Activated CD8-positive, alpha-beta T cell treated with anti-CD3 and anti-CD28 coated beads, Interleukin-2, amount 10 ng/mL, durations not matched to agents 7 days and 5 days (primary cell): ENCODE data around the gene PARVA. TPM values are rescaled to one million over a fixed set of nuclear protein-coding genes. Genes with fewer than 3 reads are reported as not detected.
"Not testable (repeated sequence)": the region's sequence is repeated elsewhere in the genome, so short reads cannot be mapped to it uniquely, and the experiment has no call there.

Experiments used
- ATAC-seq: fragments of 150-1000 bp; cut with Tn5 transposase; one replicate; pipeline ENCODE4 v1.10.0; 2021; ENCODE audit warnings: moderate library complexity
- CTCF ChIA-PET: fragments of 350-600 bp; sonication (Branson Sonifier 250); formaldehyde crosslinking; loops from one replicate; lab custom pipeline; 2021; ENCODE audit warnings: antibody characterized with exemption; lab: Charles Lee
- POLR2A ChIA-PET: fragments of 350-600 bp; sonication (Branson Sonifier 250); formaldehyde crosslinking; loops from one replicate; lab custom pipeline; 2021; ENCODE audit warnings: antibody characterized with exemption; lab: Charles Lee
- DNase-seq: peaks from one replicate; pipeline ENCODE4 v3.0.0-alpha.2; 2020
- H3K27ac Mint-ChIP-seq: one replicate; pipeline ENCODE4 v1.8.0; 2021; ENCODE audit warnings: mild to moderate bottlenecking, mixed read lengths
- H3K27me3 Mint-ChIP-seq: one replicate; pipeline ENCODE4 v1.8.0; 2021; ENCODE audit warnings: low read depth, mixed read lengths
- H3K36me3 Mint-ChIP-seq: one replicate; pipeline ENCODE4 v1.8.0; 2021; ENCODE audit warnings: low read depth, mixed read lengths
- H3K4me1 Mint-ChIP-seq: one replicate; pipeline ENCODE4 v1.8.0; 2021; ENCODE audit warnings: low read depth, mixed read lengths
- H3K4me3 Mint-ChIP-seq: one replicate; pipeline ENCODE4 v1.8.0; 2021; ENCODE audit warnings: mild to moderate bottlenecking, mixed read lengths
- H3K9me3 Mint-ChIP-seq: one replicate; pipeline ENCODE4 v1.8.0; 2022; ENCODE audit warnings: mixed read lengths; ENCODE audit not compliant: insufficient read depth
- total RNA-seq, 2 experiments: library from RNA; stranded (reverse); gene quantifications; one replicate each; pipeline ENCODE4 v1.2.3, GENCODE V29; 2021

PARVA gene
- total RNA-seq, 2 experiments from 2014 or later: not detected

DNA sequence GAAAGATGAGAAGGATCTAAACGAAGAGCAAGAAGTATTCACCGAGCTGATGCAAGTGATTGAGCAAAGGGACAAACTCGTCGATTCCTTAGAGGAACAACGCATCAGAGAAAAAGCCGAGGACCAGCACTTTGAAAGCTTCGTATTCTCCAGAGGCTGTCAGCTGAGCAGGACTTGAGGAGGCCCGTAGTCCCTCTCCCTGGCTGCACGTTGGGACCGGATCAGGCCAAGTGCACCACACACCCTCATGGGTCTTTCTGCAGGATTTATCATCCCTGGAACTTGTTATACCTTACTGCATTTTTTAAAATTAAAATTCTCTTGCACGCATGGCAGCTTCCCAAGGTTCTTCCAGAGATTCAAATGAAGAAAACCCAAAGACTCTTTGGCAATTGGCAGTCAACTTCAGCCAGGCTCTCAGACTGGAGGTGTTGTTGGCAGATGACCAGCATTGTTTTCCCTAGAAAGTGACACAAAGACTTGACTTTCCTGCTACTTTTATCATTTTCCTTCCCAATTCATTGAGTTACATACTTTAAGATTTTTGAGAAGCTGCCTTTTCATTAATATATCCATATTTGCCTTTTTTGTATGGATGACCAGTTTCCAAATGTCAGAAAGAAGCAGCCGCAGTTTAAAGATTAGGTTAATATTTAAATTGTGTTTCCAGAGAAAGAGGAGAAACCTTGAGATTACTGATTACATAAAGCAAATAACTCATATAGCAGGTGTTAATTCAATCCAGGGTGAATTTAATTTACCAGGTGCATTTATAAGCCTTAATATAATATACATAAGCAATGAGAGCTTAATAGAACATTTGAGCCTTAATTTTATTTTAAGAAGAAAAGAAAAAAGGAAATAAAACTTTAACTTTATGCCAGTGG, 18.8 kb upstream of the PARVA start:
- Mint-ChIP-seq H3K27ac (no peak overlapping the region), H3K9me3 (no peaks in the 10 kb centered on the region), H3K4me3 (no peak overlapping the region), H3K27me3 (no peaks in the 10 kb centered on the region), H3K4me1 (peaks cover 19% of the 10 kb centered on the region), H3K36me3 (no peaks in the 10 kb centered on the region)
- CTCF ChIA-PET: interaction anchor here (1.3 to 1.4 kb wide), 2 partner anchors 28 to 242 kb away, joined by 3 to 8 read pairs; no protein-coding TSS in a partner anchor
- DNase-seq (no peak), ATAC-seq (no peak)
- POLR2A ChIA-PET: no interaction called here

- CTCF ChIA-PET: no interaction called here
- no peak for DNase-seq
- Mint-ChIP-seq H3K9me3 (no peaks in the 10 kb centered on the region), H3K4me3 (no peak overlapping the region), H3K4me1 (peaks cover 19% of the 10 kb centered on the region), H3K36me3 (no peaks in the 10 kb centered on the region), H3K27me3 (no peaks in the 10 kb centered on the region), H3K27ac (no peak overlapping the region)
- POLR2A ChIA-PET: no interaction called here
- no peak for ATAC-seq
Observed at GRCh38 chr11:12359761-12360160, 17.6 kb upstream of the PARVA start.

GRCh38 chr11:12361682-12362081, 15.7 kb upstream of the PARVA start:
- H3K27me3 Mint-ChIP-seq: no peaks in the 10 kb centered on the region
- ChIA-PET CTCF (no interaction called here), POLR2A (no interaction called here)
- DNase-seq (no peak), ATAC-seq (no peak)
- no peak overlapping the region for H3K27ac Mint-ChIP-seq
- H3K4me3 Mint-ChIP-seq: no peak overlapping the region
- peaks cover 2% of the 10 kb centered on the region for H3K36me3 Mint-ChIP-seq
- H3K9me3 Mint-ChIP-seq: no peaks in the 10 kb centered on the region
- peaks cover 26% of the 10 kb centered on the region for H3K4me1 Mint-ChIP-seq

GRCh38 chr11:12362857-12363256, 14.5 kb upstream of the PARVA start:
- Mint-ChIP-seq H3K27ac (no peak overlapping the region), H3K4me3 (no peak overlapping the region), H3K4me1 (peaks cover 24% of the 10 kb centered on the region), H3K36me3 (peaks cover 5% of the 10 kb centered on the region), H3K9me3 (no peaks in the 10 kb centered on the region), H3K27me3 (no peaks in the 10 kb centered on the region)
- ChIA-PET CTCF (interaction anchor here (0.5 to 1.7 kb wide), 2 partner anchors 31 to 81 kb away, joined by 3 to 5 read pairs; no protein-coding TSS in a partner anchor), POLR2A (no interaction called here)
- no peak for ATAC-seq
- no peak for DNase-seq

DNA sequence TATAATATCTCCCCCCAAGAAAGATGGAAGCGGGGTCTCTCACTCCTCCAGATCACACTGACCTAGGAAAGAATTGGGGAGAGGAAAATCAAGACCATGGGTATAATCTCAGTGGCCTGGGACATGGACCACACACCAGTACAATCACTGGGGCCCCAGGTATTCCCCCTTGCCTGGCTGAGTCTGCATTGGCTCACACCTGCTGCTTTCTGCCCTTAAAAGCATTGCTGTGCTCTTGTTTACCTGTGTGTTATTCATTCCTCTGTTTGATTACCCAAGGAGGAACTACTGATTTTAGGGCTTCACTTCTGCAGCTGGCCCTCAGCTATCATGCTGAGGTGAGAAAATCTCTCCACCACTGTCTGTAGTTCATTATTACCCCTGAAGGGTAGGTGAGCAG, 14.0 kb upstream of the PARVA start:
- Mint-ChIP-seq H3K9me3 (no peaks in the 10 kb centered on the region), H3K4me3 (no peak overlapping the region), H3K27me3 (peaks cover 3% of the 10 kb centered on the region), H3K4me1 (peaks cover 22% of the 10 kb centered on the region), H3K36me3 (peaks cover 5% of the 10 kb centered on the region), H3K27ac (no peak overlapping the region)
- no peak for DNase-seq
- ChIA-PET CTCF (interaction anchor here (1.7 kb wide), 1 partner anchor 32 kb away, joined by 5 read pairs; no protein-coding TSS in a partner anchor), POLR2A (no interaction called here)
- no peak for ATAC-seq

- POLR2A ChIA-PET, ATAC-seq, H3K36me3 Mint-ChIP-seq, H3K9me3 Mint-ChIP-seq: not testable (repeated sequence)
- CTCF ChIA-PET: interaction anchor here (1.1 to 2.9 kb wide), 6 partner anchors 9 to 34 kb away, joined by 3 to 24 read pairs (median 4); no protein-coding TSS in a partner anchor
- Mint-ChIP-seq H3K27me3 (peaks cover 16% of the 10 kb centered on the region), H3K4me1 (peaks cover 22% of the 10 kb centered on the region), H3K4me3 (peak overlapping the region; percentile 22), H3K27ac (peak overlapping the region; percentile 72)
- peak; percentile 79 for DNase-seq
Observed at GRCh38 chr11:12365965-12366575, 11.3 kb upstream of the PARVA start.

DNA sequence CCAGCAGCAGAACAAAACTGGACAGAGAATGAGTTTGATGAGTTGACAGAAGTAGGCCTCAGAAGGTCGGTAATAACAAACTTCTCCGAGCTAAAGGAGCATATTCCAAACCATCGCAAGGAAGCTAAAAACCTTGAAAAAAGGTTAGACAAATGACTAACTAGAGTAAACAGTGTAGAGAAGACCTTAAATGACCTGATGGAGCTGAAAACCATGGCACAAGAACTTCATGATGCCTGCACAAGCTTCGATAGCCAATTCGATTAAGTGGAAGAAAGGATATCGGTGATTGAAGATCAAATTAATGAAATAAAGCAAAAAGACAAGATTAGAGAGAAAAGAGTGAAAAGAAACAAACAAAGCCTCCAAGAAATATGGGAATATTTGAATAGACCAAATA, 10.3 kb upstream of the PARVA start:
- CTCF ChIA-PET: interaction anchor here (1.2 to 2.9 kb wide), 5 partner anchors 9 to 35 kb away, joined by 3 to 24 read pairs (median 4); no protein-coding TSS in a partner anchor
- H3K27me3 Mint-ChIP-seq: peaks cover 22% of the 10 kb centered on the region
- POLR2A ChIA-PET, H3K27ac Mint-ChIP-seq, H3K4me3 Mint-ChIP-seq, DNase-seq, H3K9me3 Mint-ChIP-seq, ATAC-seq, H3K36me3 Mint-ChIP-seq: not testable (repeated sequence)
- H3K4me1 Mint-ChIP-seq: peaks cover 22% of the 10 kb centered on the region

DNA sequence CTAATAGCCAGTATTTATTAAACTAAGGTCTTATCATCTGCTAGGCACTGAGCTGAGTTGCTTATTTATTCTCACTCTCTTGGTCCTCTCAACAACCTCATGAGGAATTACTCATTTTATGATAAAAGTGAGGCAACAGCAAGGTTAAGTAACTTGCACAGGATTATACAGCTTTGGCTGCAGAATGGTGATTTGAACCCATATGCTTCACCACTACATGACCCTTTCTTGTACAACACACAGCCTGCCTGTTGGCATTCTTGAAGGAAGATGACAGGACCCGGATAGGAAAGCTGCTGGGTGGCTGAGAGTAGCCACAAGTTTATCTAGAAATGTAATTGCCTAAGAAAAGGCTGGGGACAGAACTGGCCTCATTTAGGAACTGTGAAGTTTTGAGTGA, 5.3 kb upstream of the PARVA start:
- Mint-ChIP-seq H3K9me3 (no peaks in the 10 kb centered on the region), H3K4me1 (peaks cover 5% of the 10 kb centered on the region), H3K27ac (no peak overlapping the region), H3K36me3 (peaks cover under 1% of the 10 kb centered on the region), H3K27me3 (peaks cover 48% of the 10 kb centered on the region), H3K4me3 (no peak overlapping the region)
- ChIA-PET CTCF (no interaction called here), POLR2A (no interaction called here)
- no peak for DNase-seq
- no peak for ATAC-seq

- Mint-ChIP-seq H3K4me3 (no peak overlapping the region), H3K9me3 (no peaks in the 10 kb centered on the region), H3K4me1 (peaks cover 4% of the 10 kb centered on the region), H3K36me3 (peaks cover 2% of the 10 kb centered on the region), H3K27ac (no peak overlapping the region), H3K27me3 (peaks cover 57% of the 10 kb centered on the region)
- POLR2A ChIA-PET: no interaction called here
- no peak for ATAC-seq
- CTCF ChIA-PET: interaction anchor here (1.4 to 2.6 kb wide), 2 partner anchors 9 to 44 kb away, joined by 4 to 15 read pairs; no protein-coding TSS in a partner anchor
- no peak for DNase-seq
Observed at GRCh38 chr11:12375720-12376119, 1.7 kb upstream of the PARVA start.

- Mint-ChIP-seq H3K4me1 (peaks cover 4% of the 10 kb centered on the region), H3K36me3 (peaks cover 2% of the 10 kb centered on the region), H3K27me3 (peaks cover 56% of the 10 kb centered on the region), H3K27ac (no peak overlapping the region), H3K4me3 (no peak overlapping the region), H3K9me3 (no peaks in the 10 kb centered on the region)
- DNase-seq (no peak), ATAC-seq (no peak)
- CTCF ChIA-PET: interaction anchor here (0.5 to 2.6 kb wide), 4 partner anchors 10 to 289 kb away, joined by 3 to 15 read pairs (median 4); no protein-coding TSS in a partner anchor
- POLR2A ChIA-PET: no interaction called here
Observed at GRCh38 chr11:12376259-12377081, 901 bp upstream of the PARVA start.

DNA sequence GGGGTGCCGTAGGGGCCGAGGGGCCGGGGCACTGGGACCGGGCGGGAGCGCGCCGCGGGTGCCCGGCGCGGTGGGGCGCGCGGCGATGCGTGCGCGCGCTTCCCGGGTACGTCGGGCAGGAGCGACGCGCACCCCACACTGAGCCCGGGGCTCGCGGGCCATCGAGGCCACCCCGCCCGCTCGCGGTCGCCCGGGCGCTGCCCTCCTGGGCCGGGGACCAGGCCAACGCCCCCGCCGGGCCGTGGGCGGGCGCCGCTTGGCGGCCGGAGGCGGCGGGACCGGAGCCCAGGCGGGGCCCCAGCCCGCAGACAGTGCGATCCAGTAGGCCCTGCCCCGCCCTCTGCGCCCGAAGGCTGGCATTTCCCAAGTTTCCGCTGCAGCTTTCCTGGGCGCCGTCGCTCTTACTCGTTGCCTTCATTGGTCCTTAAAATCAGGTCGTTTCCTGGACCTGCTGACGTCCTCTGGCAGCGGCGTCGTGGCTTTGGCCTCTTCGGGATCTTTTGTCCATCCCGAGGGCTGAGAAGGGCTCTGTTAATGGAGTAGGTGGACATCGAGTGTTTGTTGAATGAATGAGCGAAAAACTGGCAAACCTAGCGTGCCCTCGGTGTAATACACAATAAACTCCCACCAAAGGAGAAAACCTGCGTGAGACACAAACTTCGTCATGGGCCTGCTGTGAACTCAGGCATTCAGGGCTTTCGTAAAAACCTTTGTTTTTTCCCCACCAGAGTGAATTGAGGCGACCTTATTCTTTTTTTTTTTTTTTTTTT, 638 bp downstream of the PARVA start:
- H3K4me1 Mint-ChIP-seq: peaks cover 4% of the 10 kb centered on the region
- POLR2A ChIA-PET: no interaction called here
- no peaks in the 10 kb centered on the region for H3K9me3 Mint-ChIP-seq
- H3K4me3 Mint-ChIP-seq: peak overlapping the region; percentile 50
- CTCF ChIA-PET: interaction anchor here (2.6 kb wide), 1 partner anchor 46 kb away, joined by 15 read pairs; no protein-coding TSS in a partner anchor
- peak; percentile 55 for ATAC-seq
- DNase-seq: no peak
- H3K36me3 Mint-ChIP-seq: peaks cover 2% of the 10 kb centered on the region
- peaks cover 53% of the 10 kb centered on the region for H3K27me3 Mint-ChIP-seq
- no peak overlapping the region for H3K27ac Mint-ChIP-seq
